IPS-18c (cell line): ENCODE data around the gene PDC.

Experiments used
- H3K4me3 ChIP-seq: 2 replicates; pipeline ENCODE4 v1.7.0; 2013; ENCODE audit warnings: low read depth, mild to moderate bottlenecking, low read length, moderate library complexity; ENCODE audit not compliant: insufficient read depth
- H3K9me3 ChIP-seq: one replicate; pipeline ENCODE4 v1.6.1; 2013; ENCODE audit warnings: mild to moderate bottlenecking, low read length, moderate library complexity; ENCODE audit not compliant: control insufficient read depth, insufficient read depth

Gene PDC

GRCh38 chr1:186461014-186461413 is at the start of gene PDC:
Gene PDC, minus strand, starts transcription at chr1:186461114. Its CDS starts 11,655 bp downstream, at chr1:186449459.
- Histone ChIP-seq H3K9me3 (peaks cover 2% of the 10 kb centered on the region), H3K4me3 (no peak within 1 kb of the TSS)

GRCh38 chr1:186503190-186503589 is 42.3 kb upstream of the PDC start:
- Histone ChIP-seq H3K9me3 (no peaks in the 10 kb centered on the region), H3K4me3 (no peak overlapping the region)

- Histone ChIP-seq H3K9me3 (no peaks in the 10 kb centered on the region), H3K4me3 (no peak overlapping the region)
Observed at GRCh38 chr1:186502087-186502486, 41.2 kb upstream of the PDC start.

- Histone ChIP-seq H3K9me3 (no peaks in the 10 kb centered on the region), H3K4me3 (no peak overlapping the region)
Observed at GRCh38 chr1:186500804-186501203, 39.9 kb upstream of the PDC start.

GRCh38 chr1:186499571-186499970 is 38.7 kb upstream of the PDC start:
- no peaks in the 10 kb centered on the region for H3K9me3 ChIP-seq
- H3K4me3 ChIP-seq, result no peak overlapping the region

- no peaks in the 10 kb centered on the region for H3K9me3 ChIP-seq
- no peak overlapping the region for H3K4me3 ChIP-seq
Observed at GRCh38 chr1:186498695-186499389, 37.9 kb upstream of the PDC start.

- H3K4me3 ChIP-seq, result no peak overlapping the region
Observed at GRCh38 chr1:186498071-186498470, 37.2 kb upstream of the PDC start.

GRCh38 chr1:186497651-186498050 is 36.7 kb upstream of the PDC start:
- Histone ChIP-seq H3K9me3 (no peaks in the 10 kb centered on the region), H3K4me3 (no peak overlapping the region)

More at GRCh38 chr1:186498071-186498470, 37.2 kb upstream of the PDC start:
- H3K9me3 ChIP-seq, result no peaks in the 10 kb centered on the region

- Histone ChIP-seq H3K9me3 (no peaks in the 10 kb centered on the region), H3K4me3 (no peak overlapping the region)
Observed at GRCh38 chr1:186496171-186496851, 35.4 kb upstream of the PDC start.

GRCh38 chr1:186494832-186495271 is 33.9 kb upstream of the PDC start:
- no peak overlapping the region for H3K4me3 ChIP-seq

GRCh38 chr1:186492531-186493291 is 31.8 kb upstream of the PDC start:
- Histone ChIP-seq H3K9me3 (no peaks in the 10 kb centered on the region), H3K4me3 (no peak overlapping the region)

More at GRCh38 chr1:186494832-186495271, 33.9 kb upstream of the PDC start:
- H3K9me3 ChIP-seq, result no peaks in the 10 kb centered on the region

- Histone ChIP-seq H3K9me3 (no peaks in the 10 kb centered on the region), H3K4me3 (no peak overlapping the region)
Observed at GRCh38 chr1:186491336-186491735, 30.4 kb upstream of the PDC start.

- Histone ChIP-seq H3K4me3 (no peak overlapping the region), H3K9me3 (no peaks in the 10 kb centered on the region)
Observed at GRCh38 chr1:186487163-186487562, 26.2 kb upstream of the PDC start.

GRCh38 chr1:186486061-186486460 is 25.1 kb upstream of the PDC start:
- H3K9me3 ChIP-seq, result no peaks in the 10 kb centered on the region
- H3K4me3 ChIP-seq, result no peak overlapping the region

- no peak overlapping the region for H3K4me3 ChIP-seq
Observed at GRCh38 chr1:186483561-186483960, 22.6 kb upstream of the PDC start.

GRCh38 chr1:186482661-186483255 is 21.8 kb upstream of the PDC start:
- Histone ChIP-seq H3K4me3 (no peak overlapping the region), H3K9me3 (no peaks in the 10 kb centered on the region)

More at GRCh38 chr1:186483561-186483960, 22.6 kb upstream of the PDC start:
- H3K9me3 ChIP-seq, result no peaks in the 10 kb centered on the region

GRCh38 chr1:186481303-186481888 is 20.5 kb upstream of the PDC start:
- Histone ChIP-seq H3K9me3 (no peaks in the 10 kb centered on the region), H3K4me3 (no peak overlapping the region)
